ENCODE data around the gene AP5Z1. TPM values are rescaled to one million over a fixed set of nuclear protein-coding genes. Genes with fewer than 3 reads are reported as not detected.

Gene AP5Z1
- total and polyA plus RNA-seq, 2 donors (not counting 1 experiment from before 2014, with no cell fraction given): 99.7 to 113 TPM

DNA sequence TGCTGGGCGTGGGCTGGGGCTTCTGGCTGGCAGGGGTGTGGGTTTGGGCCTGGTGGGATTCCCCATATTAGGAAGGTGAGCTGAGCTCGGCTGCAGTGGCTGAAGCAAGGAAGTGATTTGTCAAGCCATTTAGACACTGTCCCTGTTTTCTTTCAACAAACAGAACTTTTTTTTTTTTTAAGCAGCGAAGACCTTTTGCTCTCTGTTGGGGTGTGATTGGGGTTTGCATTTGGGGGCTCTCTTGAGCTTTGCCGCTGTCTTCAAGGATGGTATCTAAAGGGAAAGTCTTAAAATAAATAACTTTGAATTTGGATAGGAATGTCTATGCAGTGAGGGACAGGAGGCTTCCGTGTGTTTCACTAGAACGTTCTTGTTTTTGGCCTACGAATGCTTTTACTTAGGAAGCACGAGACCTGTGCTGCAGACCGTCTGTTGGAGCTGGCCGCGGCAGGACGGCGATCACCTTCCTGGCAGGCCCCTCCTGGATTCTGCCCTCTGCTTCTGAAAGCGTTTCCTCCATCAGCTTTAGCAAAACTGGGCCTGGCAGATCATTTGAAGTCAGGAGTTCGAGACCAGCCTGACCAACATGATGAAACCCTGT is 49.5 kb upstream of the AP5Z1 start:
- no peak for ATAC-seq (ENCODE audit: low read depth)
- H3K27me3 ChIP-seq (replicated peaks in 1 of 4; ENCODE audit: control extremely low read depth in 1 of 4, control insufficient read depth in 3 of 4, insufficient read depth in 4 of 4, low read length in 3 of 4): no peaks in the 10 kb centered on the region
- ChIA-PET CTCF (interaction anchor here (1.3 to 1.9 kb wide), 4 partner anchors 10 to 29 kb away, joined by 3 to 7 read pairs (median 4); no protein-coding TSS in a partner anchor), POLR2A (no interaction called here)
- peaks cover 0 to 22% of the 10 kb centered on the region in 2 experiments for H3K36me3 ChIP-seq (replicated peaks in 1 of 2; ENCODE audit: control extremely low read depth in 1 of 2, control insufficient read depth in 1 of 2, extremely low read depth in 1 of 2, insufficient read depth in 2 of 2, low read length in 1 of 2)
- Mint-ChIP-seq H3K27me3 (no peaks in the 10 kb centered on the region), H3K9me3 (ENCODE audit: insufficient read depth) (no peaks in the 10 kb centered on the region), H3K4me3 (peak overlapping the region; percentile 95), H3K27ac (peak overlapping the region; percentile 92), H3K4me1 (peaks cover 38% of the 10 kb centered on the region)
- peak overlapping the region; percentile 94 for H3K4me2 ChIP-seq (replicated peaks; ENCODE audit: low read depth, low read length, poor library complexity, severe bottlenecking)
- peak overlapping the region; percentile 87 for H3K9ac ChIP-seq (ENCODE audit: low read length)
- no peak for TF ChIP-seq EZH2 (IDR thresholded peaks at IDR 0.05; ENCODE audit: borderline replicate concordance, insufficient read depth, low read depth, low read length, poor library complexity, severe bottlenecking)
- TF ChIP-seq, protein P1, sequence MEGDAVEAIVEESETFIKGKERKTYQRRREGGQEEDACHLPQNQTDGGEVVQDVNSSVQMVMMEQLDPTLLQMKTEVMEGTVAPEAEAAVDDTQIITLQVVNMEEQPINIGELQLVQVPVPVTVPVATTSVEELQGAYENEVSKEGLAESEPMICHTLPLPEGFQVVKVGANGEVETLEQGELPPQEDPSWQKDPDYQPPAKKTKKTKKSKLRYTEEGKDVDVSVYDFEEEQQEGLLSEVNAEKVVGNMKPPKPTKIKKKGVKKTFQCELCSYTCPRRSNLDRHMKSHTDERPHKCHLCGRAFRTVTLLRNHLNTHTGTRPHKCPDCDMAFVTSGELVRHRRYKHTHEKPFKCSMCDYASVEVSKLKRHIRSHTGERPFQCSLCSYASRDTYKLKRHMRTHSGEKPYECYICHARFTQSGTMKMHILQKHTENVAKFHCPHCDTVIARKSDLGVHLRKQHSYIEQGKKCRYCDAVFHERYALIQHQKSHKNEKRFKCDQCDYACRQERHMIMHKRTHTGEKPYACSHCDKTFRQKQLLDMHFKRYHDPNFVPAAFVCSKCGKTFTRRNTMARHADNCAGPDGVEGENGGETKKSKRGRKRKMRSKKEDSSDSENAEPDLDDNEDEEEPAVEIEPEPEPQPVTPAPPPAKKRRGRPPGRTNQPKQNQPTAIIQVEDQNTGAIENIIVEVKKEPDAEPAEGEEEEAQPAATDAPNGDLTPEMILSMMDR (IDR thresholded peaks at IDR 0.05): no peak
- H2AFZ ChIP-seq (ENCODE audit: insufficient read depth, low read depth, low read length, poor library complexity, severe bottlenecking): peak overlapping the region; percentile 77
- peaks cover 11 to 21% of the 10 kb centered on the region in 2 donors for H3K4me1 ChIP-seq (ENCODE audit: control insufficient read depth in 2 of 2, insufficient read depth in 2 of 2, low read length in 2 of 2)
- H3K9me3 ChIP-seq (ENCODE audit: control extremely low read depth in 1 of 3, control insufficient read depth in 2 of 3, insufficient read depth in 1 of 3, low read length in 2 of 3): no peaks in the 10 kb centered on the region
- intact Hi-C loops (cut with micrococcal nuclease): loop anchor here (1.0 kb wide), 4 partner anchors 14 to 85 kb away; no protein-coding TSS in a partner anchor
- H3K79me2 ChIP-seq (ENCODE audit: control insufficient read depth, insufficient read depth, low read length): peaks cover 96% of the 10 kb centered on the region
- 81% methylated on average over 14 of the region's 15 CpGs for WGBS (ENCODE audit: insufficient coverage)
- peaks cover 80% of the 10 kb centered on the region for H4K20me1 ChIP-seq (ENCODE audit: control insufficient read depth, insufficient read depth, low read length, poor library complexity, severe bottlenecking)
- no peak for DNase-seq
- H3K4me3 ChIP-seq (ENCODE audit: control extremely low read depth in 1 of 5, extremely low read depth in 1 of 5, insufficient read depth in 1 of 5, low read depth in 2 of 5, low read length in 4 of 5): peak overlapping the region; percentile 32 to 84 (median 63)
- peak overlapping the region; percentile 80 to 89 for H3K27ac ChIP-seq (ENCODE audit: low read length in 2 of 2)

DNA sequence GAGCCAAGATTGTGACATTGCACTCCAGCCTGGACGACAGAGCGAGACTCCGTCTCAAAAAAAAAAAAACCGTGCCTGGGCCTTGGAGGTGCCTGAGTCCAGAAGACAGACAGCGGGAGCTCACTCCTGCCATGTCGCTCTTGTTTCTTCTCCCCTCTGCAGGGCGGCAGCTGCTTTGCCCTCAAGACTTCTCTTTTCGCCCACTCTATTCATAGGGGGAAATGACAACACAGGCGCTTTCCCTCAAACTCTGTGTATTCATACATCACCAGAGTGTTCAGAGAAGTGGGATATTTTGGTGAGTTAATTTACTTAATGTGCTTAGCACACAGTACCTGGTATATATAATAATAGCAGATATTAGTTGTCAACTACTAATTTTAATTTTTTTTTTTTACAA is 48.9 kb upstream of the AP5Z1 start:
- DNase-seq: no peak
- Histone ChIP-seq H4K20me1 (ENCODE audit: control insufficient read depth, insufficient read depth, low read length, poor library complexity, severe bottlenecking) (peaks cover 79% of the 10 kb centered on the region), H3K79me2 (ENCODE audit: control insufficient read depth, insufficient read depth, low read length) (peaks cover 96% of the 10 kb centered on the region), H3K4me2 (replicated peaks; ENCODE audit: low read depth, low read length, poor library complexity, severe bottlenecking) (no peak overlapping the region), H3K27ac (ENCODE audit: low read length in 2 of 2) (no peak overlapping the region), H3K9ac (ENCODE audit: low read length) (no peak overlapping the region), H2AFZ (ENCODE audit: insufficient read depth, low read depth, low read length, poor library complexity, severe bottlenecking) (no peak overlapping the region), H3K36me3 (replicated peaks in 1 of 2; ENCODE audit: control extremely low read depth in 1 of 2, control insufficient read depth in 1 of 2, extremely low read depth in 1 of 2, insufficient read depth in 2 of 2, low read length in 1 of 2) (peaks cover 0 to 25% of the 10 kb centered on the region in 2 experiments), H3K27me3 (replicated peaks in 1 of 4; ENCODE audit: control extremely low read depth in 1 of 4, control insufficient read depth in 3 of 4, insufficient read depth in 4 of 4, low read length in 3 of 4) (no peaks in the 10 kb centered on the region), H3K4me1 (ENCODE audit: control insufficient read depth in 2 of 2, insufficient read depth in 2 of 2, low read length in 2 of 2) (peaks cover 11 to 17% of the 10 kb centered on the region in 2 donors), H3K9me3 (ENCODE audit: control extremely low read depth in 1 of 3, control insufficient read depth in 2 of 3, insufficient read depth in 1 of 3, low read length in 2 of 3) (no peaks in the 10 kb centered on the region), H3K4me3 (ENCODE audit: control extremely low read depth in 1 of 5, extremely low read depth in 1 of 5, insufficient read depth in 1 of 5, low read depth in 2 of 5, low read length in 4 of 5) (no peak overlapping the region)
- TF ChIP-seq, protein P1 (IDR thresholded peaks at IDR 0.05): no peak
- no peak for TF ChIP-seq EZH2 (IDR thresholded peaks at IDR 0.05; ENCODE audit: borderline replicate concordance, insufficient read depth, low read depth, low read length, poor library complexity, severe bottlenecking)
- WGBS (ENCODE audit: insufficient coverage): 85% methylated on average over 5 of the region's 9 CpGs
- H3K27me3 Mint-ChIP-seq: no peaks in the 10 kb centered on the region
- peaks cover 35% of the 10 kb centered on the region for H3K4me1 Mint-ChIP-seq
- ChIA-PET POLR2A (no interaction called here), CTCF (interaction anchor here (1.3 to 1.6 kb wide), 2 partner anchors 9 to 28 kb away, joined by 3 read pairs; no protein-coding TSS in a partner anchor)
- intact Hi-C loops (cut with micrococcal nuclease): loop anchor here (1.0 kb wide), 1 partner anchor 20 kb away; no protein-coding TSS in a partner anchor
- no peaks in the 10 kb centered on the region for H3K9me3 Mint-ChIP-seq (ENCODE audit: insufficient read depth)
- H3K4me3 Mint-ChIP-seq: peak overlapping the region; percentile 76
- ATAC-seq (ENCODE audit: low read depth): no peak
- H3K27ac Mint-ChIP-seq: peak overlapping the region; percentile 87

Data from B cell (primary cell).